ENCODE data around the gene TMCC2. TPM values are rescaled to one million over a fixed set of nuclear protein-coding genes. Genes with fewer than 3 reads are reported as not detected.
A peak's percentile ranks its signal among the peaks of the same experiment; 100 is the strongest.

TMCC2 gene
- total and polyA plus RNA-seq, 4 donors = 20.2 to 77.4 (median 51.9) TPM

GRCh38 chr1:205304695-205305070, 76.9 kb downstream of the TMCC2 start:
- Histone ChIP-seq H3K27me3 (ENCODE audit: control insufficient read depth, insufficient read depth, low read length) (no peaks in the 10 kb centered on the region), H3K27ac (ENCODE audit: low read depth, low read length) (no peak overlapping the region), H3K36me3 (ENCODE audit: control insufficient read depth, insufficient read depth, low read length) (peaks cover 36% of the 10 kb centered on the region), H3K4me3 (ENCODE audit: low read depth, low read length) (no peak overlapping the region), H3K4me1 (ENCODE audit: control insufficient read depth, insufficient read depth, low read length) (peaks cover 22% of the 10 kb centered on the region), H3K9me3 (ENCODE audit: control insufficient read depth, insufficient read depth, low read length) (no peaks in the 10 kb centered on the region)
- no peak for DNase-seq (ENCODE audit: low read depth in 4 of 6, low spot score in 6 of 6)
- no CpG with 5 or more reads among the region's 1 CpG for WGBS (ENCODE audit: insufficient coverage)

- Histone ChIP-seq H3K27me3 (ENCODE audit: control insufficient read depth, insufficient read depth, low read length) (no peaks in the 10 kb centered on the region), H3K4me3 (ENCODE audit: low read depth, low read length) (no peak overlapping the region), H3K9me3 (ENCODE audit: control insufficient read depth, insufficient read depth, low read length) (no peaks in the 10 kb centered on the region), H3K27ac (ENCODE audit: low read depth, low read length) (no peak overlapping the region), H3K36me3 (ENCODE audit: control insufficient read depth, insufficient read depth, low read length) (peaks cover 36% of the 10 kb centered on the region), H3K4me1 (ENCODE audit: control insufficient read depth, insufficient read depth, low read length) (peaks cover 2% of the 10 kb centered on the region)
- no peak for DNase-seq (ENCODE audit: low read depth in 4 of 6, low spot score in 6 of 6)
- 86% methylated on average over 2 of the region's 7 CpGs for WGBS (ENCODE audit: insufficient coverage)
Observed at GRCh38 chr1:205306929-205307566, 79.3 kb downstream of the TMCC2 start.

- no peak for DNase-seq (ENCODE audit: low read depth in 4 of 6, low spot score in 6 of 6)
- WGBS (ENCODE audit: insufficient coverage) = 67% methylated on average over 1 of the region's 1 CpG
- Histone ChIP-seq H3K9me3 (ENCODE audit: control insufficient read depth, insufficient read depth, low read length) (no peaks in the 10 kb centered on the region), H3K36me3 (ENCODE audit: control insufficient read depth, insufficient read depth, low read length) (peaks cover 19% of the 10 kb centered on the region), H3K4me3 (ENCODE audit: low read depth, low read length) (no peak overlapping the region), H3K27ac (ENCODE audit: low read depth, low read length) (no peak overlapping the region), H3K4me1 (ENCODE audit: control insufficient read depth, insufficient read depth, low read length) (peaks cover 13% of the 10 kb centered on the region), H3K27me3 (ENCODE audit: control insufficient read depth, insufficient read depth, low read length) (no peaks in the 10 kb centered on the region)
Observed at GRCh38 chr1:205309741-205310140, 82.0 kb downstream of the TMCC2 start.

- no peaks in the 10 kb centered on the region for H3K27me3 ChIP-seq (ENCODE audit: control insufficient read depth, insufficient read depth, low read length)
- peaks cover 13% of the 10 kb centered on the region for H3K4me1 ChIP-seq (ENCODE audit: control insufficient read depth, insufficient read depth, low read length)
- DNase-seq (ENCODE audit: low read depth in 4 of 6, low spot score in 6 of 6) = no peak
- no peak overlapping the region for H3K27ac ChIP-seq (ENCODE audit: low read depth, low read length)
- no peak overlapping the region for H3K4me3 ChIP-seq (ENCODE audit: low read depth, low read length)
- whole genome bisulfite sequencing (ENCODE audit: insufficient coverage) = 100% methylated on average over 1 of the region's 8 CpGs
- H3K36me3 ChIP-seq (ENCODE audit: control insufficient read depth, insufficient read depth, low read length) = peaks cover 12% of the 10 kb centered on the region
- no peaks in the 10 kb centered on the region for H3K9me3 ChIP-seq (ENCODE audit: control insufficient read depth, insufficient read depth, low read length)
Observed at GRCh38 chr1:205310976-205311704, 83.4 kb downstream of the TMCC2 start.

- H3K4me3 ChIP-seq (ENCODE audit: low read depth, low read length) = no peak overlapping the region
- no peaks in the 10 kb centered on the region for H3K27me3 ChIP-seq (ENCODE audit: control insufficient read depth, insufficient read depth, low read length)
- peaks cover 5% of the 10 kb centered on the region for H3K36me3 ChIP-seq (ENCODE audit: control insufficient read depth, insufficient read depth, low read length)
- H3K27ac ChIP-seq (ENCODE audit: low read depth, low read length) = peak overlapping the region; percentile 81
- peaks cover 24% of the 10 kb centered on the region for H3K4me1 ChIP-seq (ENCODE audit: control insufficient read depth, insufficient read depth, low read length)
- no peaks in the 10 kb centered on the region for H3K9me3 ChIP-seq (ENCODE audit: control insufficient read depth, insufficient read depth, low read length)
- DNase-seq (ENCODE audit: low read depth in 4 of 6, low spot score in 6 of 6) = no peak
- 37% methylated on average over 5 of the region's 10 CpGs for WGBS (ENCODE audit: insufficient coverage)
Observed at GRCh38 chr1:205312866-205313562, 85.3 kb downstream of the TMCC2 start.

GRCh38 chr1:205313563-205314308, 86.0 kb downstream of the TMCC2 start:
- Histone ChIP-seq H3K27ac (ENCODE audit: low read depth, low read length) (peak overlapping the region; percentile 81), H3K9me3 (ENCODE audit: control insufficient read depth, insufficient read depth, low read length) (no peaks in the 10 kb centered on the region), H3K4me3 (ENCODE audit: low read depth, low read length) (no peak overlapping the region), H3K36me3 (ENCODE audit: control insufficient read depth, insufficient read depth, low read length) (no peaks in the 10 kb centered on the region), H3K4me1 (ENCODE audit: control insufficient read depth, insufficient read depth, low read length) (peaks cover 27% of the 10 kb centered on the region), H3K27me3 (ENCODE audit: control insufficient read depth, insufficient read depth, low read length) (no peaks in the 10 kb centered on the region)
- WGBS (ENCODE audit: insufficient coverage) = 9% methylated on average over 15 of the region's 21 CpGs
- peak in 3 of 6 donors; percentile 44 to 90 (median 88) for DNase-seq (ENCODE audit: low read depth in 4 of 6, low spot score in 6 of 6)

GRCh38 chr1:205315008-205315618, 87.4 kb downstream of the TMCC2 start:
- Histone ChIP-seq H3K27me3 (ENCODE audit: control insufficient read depth, insufficient read depth, low read length) (no peaks in the 10 kb centered on the region), H3K9me3 (ENCODE audit: control insufficient read depth, insufficient read depth, low read length) (no peaks in the 10 kb centered on the region), H3K36me3 (ENCODE audit: control insufficient read depth, insufficient read depth, low read length) (no peaks in the 10 kb centered on the region), H3K4me1 (ENCODE audit: control insufficient read depth, insufficient read depth, low read length) (peaks cover 34% of the 10 kb centered on the region), H3K4me3 (ENCODE audit: low read depth, low read length) (no peak overlapping the region), H3K27ac (ENCODE audit: low read depth, low read length) (no peak overlapping the region)
- 45% methylated on average over 2 of the region's 5 CpGs for WGBS (ENCODE audit: insufficient coverage)
- no peak for DNase-seq (ENCODE audit: low read depth in 4 of 6, low spot score in 6 of 6)

- no peak overlapping the region for H3K4me3 ChIP-seq (ENCODE audit: low read depth, low read length)
- DNase-seq (ENCODE audit: low read depth in 4 of 6, low spot score in 6 of 6) = no peak
- no peaks in the 10 kb centered on the region for H3K27me3 ChIP-seq (ENCODE audit: control insufficient read depth, insufficient read depth, low read length)
- H3K9me3 ChIP-seq (ENCODE audit: control insufficient read depth, insufficient read depth, low read length) = no peaks in the 10 kb centered on the region
- 39% methylated on average over 2 of the region's 2 CpGs for WGBS (ENCODE audit: insufficient coverage)
- H3K27ac ChIP-seq (ENCODE audit: low read depth, low read length) = no peak overlapping the region
- H3K4me1 ChIP-seq (ENCODE audit: control insufficient read depth, insufficient read depth, low read length) = peaks cover 36% of the 10 kb centered on the region
- no peaks in the 10 kb centered on the region for H3K36me3 ChIP-seq (ENCODE audit: control insufficient read depth, insufficient read depth, low read length)
Observed at GRCh38 chr1:205316161-205316566, 88.4 kb downstream of the TMCC2 start.

- H3K27ac ChIP-seq (ENCODE audit: low read depth, low read length) = peak overlapping the region; percentile 36
- WGBS (ENCODE audit: insufficient coverage) = 21% methylated on average over 3 of the region's 7 CpGs
Observed at GRCh38 chr1:205317311-205317917, 89.7 kb downstream of the TMCC2 start.

More at GRCh38 chr1:205317311-205317917, 89.7 kb downstream of the TMCC2 start:
- no peaks in the 10 kb centered on the region for H3K9me3 ChIP-seq (ENCODE audit: control insufficient read depth, insufficient read depth, low read length)
- peaks cover 43% of the 10 kb centered on the region for H3K4me1 ChIP-seq (ENCODE audit: control insufficient read depth, insufficient read depth, low read length)
- no peaks in the 10 kb centered on the region for H3K36me3 ChIP-seq (ENCODE audit: control insufficient read depth, insufficient read depth, low read length)
- no peak overlapping the region for H3K4me3 ChIP-seq (ENCODE audit: low read depth, low read length)
- no peaks in the 10 kb centered on the region for H3K27me3 ChIP-seq (ENCODE audit: control insufficient read depth, insufficient read depth, low read length)
- peak in 2 of 6 donors; percentile 81 to 84 for DNase-seq (ENCODE audit: low read depth in 4 of 6, low spot score in 6 of 6)
